AG09319 (cell line): ENCODE data around the gene ENOX1.
A peak's percentile ranks its signal among the peaks of the same experiment; 100 is the strongest.

Experiments used
- DNase-seq: peaks from one replicate; pipeline ENCODE4 v3.0.0-alpha.2; 2010; ENCODE audit warnings: low read depth; ENCODE audit errors: extremely low read depth
- TF ChIP-seq, protein P1 (sequence below): IDR thresholded peaks from 2 replicates; pipeline ENCODE4 v1.5.1; 2011; ENCODE audit warnings: low read depth, mild to moderate bottlenecking, inconsistent platforms, low read length, moderate library complexity

ENOX1 gene

GRCh38 chr13:43196086-43196621 lies 590.6 kb downstream of the ENOX1 start:
- TF ChIP-seq, protein P1, sequence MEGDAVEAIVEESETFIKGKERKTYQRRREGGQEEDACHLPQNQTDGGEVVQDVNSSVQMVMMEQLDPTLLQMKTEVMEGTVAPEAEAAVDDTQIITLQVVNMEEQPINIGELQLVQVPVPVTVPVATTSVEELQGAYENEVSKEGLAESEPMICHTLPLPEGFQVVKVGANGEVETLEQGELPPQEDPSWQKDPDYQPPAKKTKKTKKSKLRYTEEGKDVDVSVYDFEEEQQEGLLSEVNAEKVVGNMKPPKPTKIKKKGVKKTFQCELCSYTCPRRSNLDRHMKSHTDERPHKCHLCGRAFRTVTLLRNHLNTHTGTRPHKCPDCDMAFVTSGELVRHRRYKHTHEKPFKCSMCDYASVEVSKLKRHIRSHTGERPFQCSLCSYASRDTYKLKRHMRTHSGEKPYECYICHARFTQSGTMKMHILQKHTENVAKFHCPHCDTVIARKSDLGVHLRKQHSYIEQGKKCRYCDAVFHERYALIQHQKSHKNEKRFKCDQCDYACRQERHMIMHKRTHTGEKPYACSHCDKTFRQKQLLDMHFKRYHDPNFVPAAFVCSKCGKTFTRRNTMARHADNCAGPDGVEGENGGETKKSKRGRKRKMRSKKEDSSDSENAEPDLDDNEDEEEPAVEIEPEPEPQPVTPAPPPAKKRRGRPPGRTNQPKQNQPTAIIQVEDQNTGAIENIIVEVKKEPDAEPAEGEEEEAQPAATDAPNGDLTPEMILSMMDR, result peak; percentile 10
- no peak for DNase-seq

DNA sequence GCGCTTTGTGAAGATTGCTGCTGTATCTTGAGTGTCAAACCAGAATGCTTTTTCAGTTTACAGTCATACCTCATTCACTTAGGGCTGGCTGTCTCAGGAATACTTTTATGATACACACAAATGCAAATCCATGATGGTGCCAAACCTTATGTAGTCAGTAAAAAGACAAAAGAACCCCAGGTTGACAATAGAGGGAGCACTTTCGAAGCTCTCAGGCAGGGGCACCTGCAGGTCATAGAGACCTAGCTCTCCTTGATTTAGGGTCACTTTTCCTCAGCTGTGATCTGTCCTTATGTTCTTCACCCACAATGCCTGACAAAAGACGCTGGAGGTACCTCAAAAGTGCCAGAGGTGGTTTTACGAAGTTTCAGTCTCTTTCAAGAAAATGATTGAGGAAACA lies 591.2 kb downstream of the ENOX1 start:
- TF ChIP-seq, protein P1, result no peak; the same call in 1 of the 2 replicates

GRCh38 chr13:43195112-43195511 lies 591.7 kb downstream of the ENOX1 start:
- no peak for DNase-seq
- TF ChIP-seq, protein P1, result no peak

More for the DNA sequence above, 591.2 kb downstream of the ENOX1 start:
- DNase-seq, result no peak

- TF ChIP-seq, protein P1, result no peak
Observed at GRCh38 chr13:43193789-43194420, 592.9 kb downstream of the ENOX1 start.

DNA sequence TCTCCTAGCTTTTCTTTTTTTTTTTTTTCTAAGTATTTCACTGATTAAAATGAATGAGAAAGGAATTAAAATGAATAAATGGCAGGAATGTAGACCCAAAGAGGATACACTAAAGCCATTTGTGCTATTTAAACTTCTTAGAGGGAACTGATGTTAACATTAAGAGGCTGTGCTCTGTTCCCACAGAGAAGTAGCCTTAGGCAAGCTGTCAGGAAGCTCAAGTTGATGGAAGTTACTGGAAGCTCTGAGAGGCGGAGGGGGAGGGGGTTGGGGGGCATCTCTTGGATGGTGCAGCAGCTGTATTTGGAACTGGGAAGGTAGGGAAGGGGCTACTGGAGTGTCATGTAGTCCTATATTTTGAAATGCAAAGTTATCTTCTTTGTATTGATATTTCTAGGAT lies 595.2 kb downstream of the ENOX1 start:
- no peak for DNase-seq
- TF ChIP-seq, protein P1, result no peak

More at GRCh38 chr13:43193789-43194420, 592.9 kb downstream of the ENOX1 start:
- no peak for DNase-seq

DNA sequence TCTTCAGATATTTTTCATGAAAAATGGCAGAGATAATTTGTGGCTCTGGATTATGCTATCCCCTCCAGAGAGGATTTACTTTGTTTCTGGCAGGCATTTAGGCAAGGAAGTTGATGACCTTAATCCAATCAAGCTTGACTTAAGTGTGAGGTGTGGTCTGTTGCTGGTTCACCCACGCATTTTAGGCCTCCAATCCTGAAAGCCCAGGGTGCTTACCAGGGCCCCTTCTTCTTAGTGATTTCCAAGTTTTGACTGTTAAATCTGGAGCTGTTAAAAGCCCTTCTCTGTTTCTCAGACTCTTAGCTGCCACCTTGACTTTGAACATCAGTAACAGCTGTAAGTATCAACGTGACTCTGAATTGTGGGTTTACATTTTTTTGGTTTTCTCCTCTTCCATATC lies 601.5 kb downstream of the ENOX1 start:
- TF ChIP-seq, protein P1, result no peak

DNA sequence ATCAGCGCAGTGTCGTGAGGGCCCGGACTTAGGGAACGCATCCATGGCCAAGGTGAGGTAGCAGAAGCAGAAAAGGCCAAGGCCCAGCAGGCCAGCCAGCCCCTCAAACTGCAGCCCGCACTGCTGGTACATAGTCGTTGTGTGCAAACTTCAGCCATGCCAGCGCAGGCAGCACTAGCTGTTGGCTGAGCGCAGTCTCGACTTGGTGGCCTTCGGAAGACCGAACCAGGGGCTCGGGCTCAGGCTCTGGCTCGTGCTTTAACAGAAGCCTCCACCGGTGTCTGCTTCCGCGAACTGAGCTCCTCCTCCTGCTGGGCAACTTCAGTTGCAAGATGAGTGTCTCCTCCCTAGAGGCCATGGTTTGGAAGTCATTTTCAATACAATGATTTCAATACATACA lies 605.9 kb downstream of the ENOX1 start:
- no peak for DNase-seq

More for the DNA sequence above, 601.5 kb downstream of the ENOX1 start:
- no peak for DNase-seq

More for the DNA sequence above, 605.9 kb downstream of the ENOX1 start:
- TF ChIP-seq, protein P1, result no peak
